ENCODE data around the gene MCMBP.

DNA sequence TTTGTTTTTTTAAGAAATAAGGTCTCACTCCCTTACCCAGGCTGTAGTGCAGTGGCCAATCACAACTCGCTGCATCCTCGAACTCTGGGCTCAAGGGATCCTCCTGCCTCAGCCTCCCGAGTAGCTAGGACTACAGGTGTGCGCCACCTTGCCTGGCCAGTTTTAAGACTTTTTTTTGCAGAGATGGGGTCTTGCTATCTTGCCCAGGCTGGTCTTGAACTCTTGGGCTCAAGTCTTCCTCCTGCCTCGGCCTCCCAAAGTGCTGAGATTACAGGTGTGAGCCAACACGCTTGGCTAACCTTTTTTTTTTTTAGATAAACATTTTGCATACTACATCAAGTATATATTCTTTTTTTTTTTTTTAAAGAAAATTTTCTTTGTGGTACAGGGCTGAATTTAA, 38.0 kb upstream of the MCMBP start:
- TF ChIP-seq, protein P1, sequence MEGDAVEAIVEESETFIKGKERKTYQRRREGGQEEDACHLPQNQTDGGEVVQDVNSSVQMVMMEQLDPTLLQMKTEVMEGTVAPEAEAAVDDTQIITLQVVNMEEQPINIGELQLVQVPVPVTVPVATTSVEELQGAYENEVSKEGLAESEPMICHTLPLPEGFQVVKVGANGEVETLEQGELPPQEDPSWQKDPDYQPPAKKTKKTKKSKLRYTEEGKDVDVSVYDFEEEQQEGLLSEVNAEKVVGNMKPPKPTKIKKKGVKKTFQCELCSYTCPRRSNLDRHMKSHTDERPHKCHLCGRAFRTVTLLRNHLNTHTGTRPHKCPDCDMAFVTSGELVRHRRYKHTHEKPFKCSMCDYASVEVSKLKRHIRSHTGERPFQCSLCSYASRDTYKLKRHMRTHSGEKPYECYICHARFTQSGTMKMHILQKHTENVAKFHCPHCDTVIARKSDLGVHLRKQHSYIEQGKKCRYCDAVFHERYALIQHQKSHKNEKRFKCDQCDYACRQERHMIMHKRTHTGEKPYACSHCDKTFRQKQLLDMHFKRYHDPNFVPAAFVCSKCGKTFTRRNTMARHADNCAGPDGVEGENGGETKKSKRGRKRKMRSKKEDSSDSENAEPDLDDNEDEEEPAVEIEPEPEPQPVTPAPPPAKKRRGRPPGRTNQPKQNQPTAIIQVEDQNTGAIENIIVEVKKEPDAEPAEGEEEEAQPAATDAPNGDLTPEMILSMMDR (conservative IDR thresholded peaks at IDR 0.05 in 1 of 2, IDR thresholded peaks at IDR 0.05 in 1 of 2; ENCODE audit: low read depth in 1 of 2, low read length in 2 of 2), result no peak
- TF ChIP-seq EZH2 (IDR thresholded peaks at IDR 0.05; ENCODE audit: low read length, missing control alignments), result no peak

Measured in fibroblast of lung (primary cell).